Endodermal cell (in vitro differentiated cells): ENCODE results near the gene FNBP1L. TPM values are rescaled to one million over a fixed set of nuclear protein-coding genes. Genes with fewer than 3 reads are reported as not detected.
"Not testable (repeated sequence)": the region's sequence is repeated elsewhere in the genome, so short reads cannot be mapped to it uniquely, and the experiment has no call there.

Experiments
- DNase-seq: peaks from one replicate; pipeline ENCODE4 v3.0.0-alpha.2; 2017
- H3K27ac ChIP-seq: 2 replicates; pipeline ENCODE4 v1.5.1; 2013; ENCODE audit warnings: mild to moderate bottlenecking, low read depth, low read length, moderate library complexity
- H3K27me3 ChIP-seq: 2 replicates; pipeline ENCODE4 v1.6.1; 2013; ENCODE audit warnings: mild to moderate bottlenecking, low read length, moderate library complexity; ENCODE audit not compliant: insufficient read depth, control insufficient read depth, poor library complexity, severe bottlenecking
- H3K36me3 ChIP-seq: 2 replicates; pipeline ENCODE4 v1.7.0; 2013; ENCODE audit warnings: mild to moderate bottlenecking, low read length, moderate library complexity; ENCODE audit not compliant: control insufficient read depth, insufficient read depth
- H3K4me1 ChIP-seq: one replicate; pipeline ENCODE4 v1.7.0; 2013; ENCODE audit warnings: low read length; ENCODE audit not compliant: control insufficient read depth, insufficient read depth
- H3K4me3 ChIP-seq: 2 replicates; pipeline ENCODE4 v1.5.1; 2013; ENCODE audit warnings: mild to moderate bottlenecking, low read length, moderate library complexity
- H3K9ac ChIP-seq: 2 replicates; pipeline ENCODE4 v1.6.1; 2013; ENCODE audit warnings: mild to moderate bottlenecking, low read length, moderate library complexity; ENCODE audit not compliant: poor library complexity, severe bottlenecking; ENCODE audit errors: extremely low read depth
- H3K9me3 ChIP-seq: 2 replicates; pipeline ENCODE4 v1.6.1; 2013; ENCODE audit warnings: mild to moderate bottlenecking, low read length, moderate library complexity; ENCODE audit not compliant: control insufficient read depth
- H3K27ac Mint-ChIP-seq: 2 replicates; pipeline ENCODE4 v1.8.0; 2020; ENCODE audit warnings: mixed read lengths
- H3K27me3 Mint-ChIP-seq: 2 replicates; pipeline ENCODE4 v1.8.0; 2021; ENCODE audit warnings: mild to moderate bottlenecking, mixed read lengths; ENCODE audit not compliant: insufficient read depth
- H3K36me3 Mint-ChIP-seq: 2 replicates; pipeline ENCODE4 v1.8.0; 2020; ENCODE audit warnings: low read depth, mixed read lengths
- H3K4me1 Mint-ChIP-seq: 2 replicates; pipeline ENCODE4 v1.8.0; 2020; ENCODE audit warnings: mixed read lengths
- H3K4me3 Mint-ChIP-seq: 2 replicates; pipeline ENCODE4 v1.8.0; 2020; ENCODE audit warnings: mild to moderate bottlenecking, moderate library complexity, mixed read lengths
- H3K9me3 Mint-ChIP-seq: 2 replicates; pipeline ENCODE4 v1.8.0; 2020; ENCODE audit warnings: mild to moderate bottlenecking, mixed read lengths
- CTCF ChIP-seq: fragments of 200-600 bp; sonication (generic); conservative IDR thresholded peaks from 2 replicates; pipeline ENCODE4 v1.5.0; 2021; ENCODE audit warnings: antibody characterized with exemption, mild to moderate bottlenecking
- WGBS, 2 experiments: methylation state at CpG; one replicate each; pipeline versions ENCODE4 v1.1.5 to v1.1.7; 2013; ENCODE audit warnings: missing lambda C conversion rate in 2 of 2, mixed read lengths in 1 of 2; ENCODE audit not compliant: insufficient coverage in 1 of 2, insufficient read length in 1 of 2; 5-methylcytosine and 5-hydroxymethylcytosine counted together
- total RNA-seq, 2 donors: library from RNA; stranded (reverse); fragmentation: NEBNext Ultra II Directional in 1 of 2; extraction: Animal tissue kit (Norgen Biotek cat#: 25700) in 1 of 2; gene quantifications; 2 replicates in 1 of 2; 3 replicates in 1 of 2; pipeline ENCODE4 v1.2.1, GENCODE V29; 2021

Gene FNBP1L
- total RNA-seq, 2 donors from 2014 or later, result 96.8 to 107 TPM

DNA sequence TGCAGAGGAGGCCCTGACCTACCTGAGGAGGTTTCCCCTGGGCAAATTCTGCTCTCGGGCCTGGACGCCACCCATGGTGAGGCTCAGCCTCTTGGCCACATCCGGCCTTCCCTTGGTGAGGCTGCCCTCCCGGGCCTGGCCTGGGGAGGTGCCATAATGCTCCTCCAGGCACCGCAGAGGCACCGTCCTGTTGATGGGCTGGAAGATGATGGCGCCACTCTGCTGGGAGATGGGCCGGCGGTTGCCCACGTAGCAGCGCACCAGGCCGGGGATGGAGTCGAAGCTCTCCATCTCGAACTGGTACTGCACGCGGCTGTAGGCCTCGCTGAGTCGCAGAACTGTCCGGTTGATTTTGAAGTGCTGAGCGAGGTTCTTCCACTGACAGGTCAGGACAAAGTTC, 141.0 kb downstream of the FNBP1L start:
- Mint-ChIP-seq H3K4me3 (no peak overlapping the region), H3K27ac (peak overlapping the region; percentile 77), H3K36me3 (peaks cover 86% of the 10 kb centered on the region), H3K27me3 (no peaks in the 10 kb centered on the region), H3K9me3 (no peaks in the 10 kb centered on the region), H3K4me1 (peaks cover 33% of the 10 kb centered on the region)
- H3K36me3 ChIP-seq, result peaks cover 86% of the 10 kb centered on the region
- no peak overlapping the region for H3K9ac ChIP-seq
- H3K27ac ChIP-seq, result no peak overlapping the region
- no peak overlapping the region for H3K4me3 ChIP-seq
- H3K4me1 ChIP-seq, result peaks cover 3% of the 10 kb centered on the region
- no peaks in the 10 kb centered on the region for H3K27me3 ChIP-seq
- DNase-seq, result no peak
- no peak for TF ChIP-seq CTCF
- 96 to 97% methylated on average over 16 to 20 of the region's 20 CpGs for whole genome bisulfite sequencing, 2 experiments
- no peaks in the 10 kb centered on the region for H3K9me3 ChIP-seq

DNA sequence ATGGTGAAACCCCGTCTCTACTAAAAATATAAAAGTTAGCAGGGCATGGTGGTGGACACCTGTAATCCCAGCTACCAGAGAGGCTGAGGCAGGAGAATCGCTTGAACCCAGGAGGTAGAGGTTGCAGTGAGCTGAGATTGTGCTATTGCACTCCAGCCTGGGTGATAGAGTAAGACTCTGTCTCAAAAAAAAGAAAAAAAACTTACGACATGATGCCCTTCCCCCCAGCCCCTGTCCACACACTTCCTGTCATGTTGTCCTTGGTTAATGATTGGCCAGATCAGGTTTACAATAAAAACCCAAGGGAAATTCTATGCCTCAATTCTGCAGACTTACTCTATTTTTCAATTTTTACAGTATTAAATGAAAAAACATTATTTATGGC, 143.4 kb downstream of the FNBP1L start:
- not testable (repeated sequence) for H3K27me3 ChIP-seq, H3K4me3 Mint-ChIP-seq, H3K9me3 Mint-ChIP-seq, H3K9me3 ChIP-seq, H3K4me3 ChIP-seq, H3K4me1 ChIP-seq, DNase-seq, H3K27me3 Mint-ChIP-seq, H3K27ac ChIP-seq, H3K27ac Mint-ChIP-seq, H3K9ac ChIP-seq
- WGBS, 2 experiments, result 92 to 100% methylated on average over 1 to 3 of the region's 3 CpGs
- peaks cover 69% of the 10 kb centered on the region for H3K36me3 Mint-ChIP-seq
- peaks cover 79% of the 10 kb centered on the region for H3K36me3 ChIP-seq
- H3K4me1 Mint-ChIP-seq, result peaks cover 40% of the 10 kb centered on the region

GRCh38 chr1:93591676-93592550, 144.0 kb downstream of the FNBP1L start:
- H3K9ac ChIP-seq, result no peak overlapping the region
- peaks cover 3% of the 10 kb centered on the region for H3K4me1 ChIP-seq
- H3K27me3 ChIP-seq, result no peaks in the 10 kb centered on the region
- peaks cover 78% of the 10 kb centered on the region for H3K36me3 ChIP-seq
- no peak for TF ChIP-seq CTCF
- no peak overlapping the region for H3K4me3 ChIP-seq
- 92 to 96% methylated on average over 11 to 17 of the region's 17 CpGs for WGBS, 2 experiments
- peak overlapping the region; percentile 79 for H3K27ac Mint-ChIP-seq
- H3K4me1 Mint-ChIP-seq, result peaks cover 45% of the 10 kb centered on the region
- H3K36me3 Mint-ChIP-seq, result peaks cover 63% of the 10 kb centered on the region
- no peaks in the 10 kb centered on the region for H3K27me3 Mint-ChIP-seq
- H3K9me3 Mint-ChIP-seq, result no peaks in the 10 kb centered on the region
- H3K27ac ChIP-seq, result no peak overlapping the region
- H3K4me3 Mint-ChIP-seq, result no peak overlapping the region
- H3K9me3 ChIP-seq, result no peaks in the 10 kb centered on the region
- no peak for DNase-seq
